RWPE2 (cell line): ENCODE data around the gene ADAM12.

Experiments used
- ATAC-seq: fragments of 200-7000 bp; cut with Tn5 transposase; 3 replicates; pipeline ENCODE4 v1.9.1; 2021; ENCODE audit warnings: low read depth
- DNase-seq: peaks from one replicate; pipeline ENCODE4 v3.0.0-alpha.2; 2020; ENCODE audit warnings: low spot score
- H3K27ac ChIP-seq: fragments of 450-650 bp; 2 replicates; pipeline ENCODE4 v1.5.1; 2017; ENCODE audit warnings: mild to moderate bottlenecking; ENCODE audit not compliant: poor library complexity, severe bottlenecking
- H3K27me3 ChIP-seq: fragments of 250-450 bp; sonication (Bioruptor Pico); 2 replicates; pipeline ENCODE4 v1.5.1; 2021; ENCODE audit warnings: mild to moderate bottlenecking, moderate library complexity; ENCODE audit not compliant: insufficient read depth, poor library complexity, severe bottlenecking
- H3K36me3 ChIP-seq: fragments of 250-450 bp; sonication (Bioruptor Pico); 2 replicates; pipeline ENCODE4 v1.5.1; 2020; ENCODE audit warnings: low read depth, mild to moderate bottlenecking, moderate library complexity
- H3K4me1 ChIP-seq: fragments of 250-450 bp; sonication (Bioruptor Pico); 2 replicates; pipeline ENCODE4 v1.5.1; 2021; ENCODE audit warnings: mild to moderate bottlenecking, moderate library complexity; ENCODE audit not compliant: insufficient read depth, poor library complexity, severe bottlenecking
- H3K4me3 ChIP-seq: fragments of 250-450 bp; sonication (Bioruptor Pico); 2 replicates; pipeline ENCODE4 v1.5.1; 2021; ENCODE audit warnings: mild to moderate bottlenecking, moderate library complexity; ENCODE audit not compliant: severe bottlenecking
- H3K9me3 ChIP-seq: fragments of 250-450 bp; sonication (Bioruptor Pico); 2 replicates; pipeline ENCODE4 v1.5.1; 2021; ENCODE audit warnings: mild to moderate bottlenecking, moderate library complexity; ENCODE audit not compliant: severe bottlenecking
- TF ChIP-seq, protein P1 (sequence below): fragments of 450-650 bp; IDR thresholded peaks from one replicate; pipeline ENCODE4 v1.5.1; 2017; ENCODE audit warnings: mild to moderate bottlenecking, moderate library complexity; ENCODE audit not compliant: poor library complexity, severe bottlenecking

The ADAM12 gene

DNA sequence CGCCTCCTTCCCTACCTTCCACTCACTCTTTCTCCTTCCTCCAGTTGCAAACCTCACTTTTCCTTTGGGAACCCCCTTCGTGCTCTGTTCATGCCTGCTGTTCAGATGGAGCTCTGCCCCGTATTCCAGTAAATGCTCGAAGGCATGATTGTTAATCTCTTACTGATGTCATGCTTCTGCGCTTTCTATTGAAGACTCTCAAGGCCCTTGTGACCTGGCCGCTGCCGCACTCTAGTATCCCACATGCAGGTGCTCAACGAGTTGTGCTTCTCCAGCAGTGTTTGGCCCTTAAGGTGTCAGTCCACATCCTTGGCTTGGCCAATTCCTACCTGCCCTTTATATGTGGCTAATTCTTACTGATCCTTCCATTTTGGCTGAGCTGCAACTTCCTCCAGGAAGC, 158.6 kb downstream of the ADAM12 start:
- no peak overlapping the region for H3K4me3 ChIP-seq
- DNase-seq = no peak
- no peaks in the 10 kb centered on the region for H3K27me3 ChIP-seq
- no peaks in the 10 kb centered on the region for H3K4me1 ChIP-seq
- H3K9me3 ChIP-seq = no peaks in the 10 kb centered on the region
- ATAC-seq = no peak
- TF ChIP-seq, protein P1, sequence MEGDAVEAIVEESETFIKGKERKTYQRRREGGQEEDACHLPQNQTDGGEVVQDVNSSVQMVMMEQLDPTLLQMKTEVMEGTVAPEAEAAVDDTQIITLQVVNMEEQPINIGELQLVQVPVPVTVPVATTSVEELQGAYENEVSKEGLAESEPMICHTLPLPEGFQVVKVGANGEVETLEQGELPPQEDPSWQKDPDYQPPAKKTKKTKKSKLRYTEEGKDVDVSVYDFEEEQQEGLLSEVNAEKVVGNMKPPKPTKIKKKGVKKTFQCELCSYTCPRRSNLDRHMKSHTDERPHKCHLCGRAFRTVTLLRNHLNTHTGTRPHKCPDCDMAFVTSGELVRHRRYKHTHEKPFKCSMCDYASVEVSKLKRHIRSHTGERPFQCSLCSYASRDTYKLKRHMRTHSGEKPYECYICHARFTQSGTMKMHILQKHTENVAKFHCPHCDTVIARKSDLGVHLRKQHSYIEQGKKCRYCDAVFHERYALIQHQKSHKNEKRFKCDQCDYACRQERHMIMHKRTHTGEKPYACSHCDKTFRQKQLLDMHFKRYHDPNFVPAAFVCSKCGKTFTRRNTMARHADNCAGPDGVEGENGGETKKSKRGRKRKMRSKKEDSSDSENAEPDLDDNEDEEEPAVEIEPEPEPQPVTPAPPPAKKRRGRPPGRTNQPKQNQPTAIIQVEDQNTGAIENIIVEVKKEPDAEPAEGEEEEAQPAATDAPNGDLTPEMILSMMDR = no peak
- no peaks in the 10 kb centered on the region for H3K36me3 ChIP-seq
- H3K27ac ChIP-seq = no peak overlapping the region

GRCh38 chr10:126227762-126228134, 160.5 kb downstream of the ADAM12 start:
- H3K27me3 ChIP-seq = no peaks in the 10 kb centered on the region

DNA sequence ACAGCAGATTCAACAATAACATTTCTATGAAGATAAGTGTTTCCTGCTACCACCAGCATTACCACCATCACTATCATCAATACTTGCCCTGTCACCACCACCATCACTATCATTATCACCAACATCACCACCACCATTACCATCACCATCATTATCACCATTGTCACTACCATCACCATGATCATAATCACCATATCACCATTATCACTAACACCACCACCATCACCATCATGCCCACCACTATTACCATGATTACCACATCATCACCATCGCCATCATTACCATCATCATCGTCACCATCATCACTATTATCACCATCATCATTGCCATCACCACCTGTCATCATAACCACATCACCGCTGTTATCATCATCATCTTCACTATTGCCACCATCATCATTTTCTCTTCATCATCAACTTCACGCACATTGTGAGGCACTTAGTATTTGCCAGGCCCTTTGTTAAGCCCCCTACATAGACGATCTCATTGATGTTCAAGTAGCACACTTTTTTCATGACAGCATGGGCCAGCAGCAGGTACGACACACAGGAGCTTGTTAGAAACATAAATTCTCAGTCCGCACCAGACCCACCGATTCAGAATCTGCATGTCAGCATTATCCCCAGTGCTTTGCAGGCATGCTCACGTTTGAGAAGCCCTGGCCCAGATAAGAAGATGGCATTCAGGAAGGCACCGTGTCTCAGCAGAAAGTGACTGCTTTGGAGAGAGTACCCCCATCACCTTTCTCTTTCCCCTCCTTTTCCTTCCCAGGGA, 161.1 kb downstream of the ADAM12 start:
- no peaks in the 10 kb centered on the region for H3K27me3 ChIP-seq

More at GRCh38 chr10:126227762-126228134, 160.5 kb downstream of the ADAM12 start:
- Histone ChIP-seq H3K4me1 (no peaks in the 10 kb centered on the region), H3K36me3 (no peaks in the 10 kb centered on the region), H3K9me3 (no peaks in the 10 kb centered on the region), H3K27ac (peak overlapping the region; percentile 1), H3K4me3 (no peak overlapping the region)
- TF ChIP-seq, protein P1 = no peak
- peak; percentile 79 for ATAC-seq
- no peak for DNase-seq

GRCh38 chr10:126226205-126226604, 162.1 kb downstream of the ADAM12 start:
- DNase-seq (no peak), ATAC-seq (no peak)
- Histone ChIP-seq H3K27me3 (no peaks in the 10 kb centered on the region), H3K9me3 (no peaks in the 10 kb centered on the region), H3K27ac (no peak overlapping the region), H3K36me3 (no peaks in the 10 kb centered on the region), H3K4me1 (no peaks in the 10 kb centered on the region), H3K4me3 (no peak overlapping the region)
- TF ChIP-seq, protein P1 = no peak

More for the DNA sequence above, 161.1 kb downstream of the ADAM12 start:
- Histone ChIP-seq H3K36me3 (no peaks in the 10 kb centered on the region), H3K27ac (peak overlapping the region; percentile 1), H3K9me3 (no peaks in the 10 kb centered on the region), H3K4me1 (no peaks in the 10 kb centered on the region), H3K4me3 (no peak overlapping the region)
- DNase-seq (no peak), ATAC-seq (no peak)
- TF ChIP-seq, protein P1 = no peak

- no peaks in the 10 kb centered on the region for H3K4me1 ChIP-seq
- TF ChIP-seq, protein P1 = no peak
These were observed 162.6 kb downstream of the ADAM12 start for GRCh38 chr10:126225672-126226008.

More at GRCh38 chr10:126225672-126226008, 162.6 kb downstream of the ADAM12 start:
- DNase-seq (no peak), ATAC-seq (no peak)
- no peak overlapping the region for H3K27ac ChIP-seq
- H3K27me3 ChIP-seq = no peaks in the 10 kb centered on the region
- no peaks in the 10 kb centered on the region for H3K9me3 ChIP-seq
- no peak overlapping the region for H3K4me3 ChIP-seq
- H3K36me3 ChIP-seq = no peaks in the 10 kb centered on the region
